Measurements from ENCODE around the gene ATRN.

Gene ATRN

DNA sequence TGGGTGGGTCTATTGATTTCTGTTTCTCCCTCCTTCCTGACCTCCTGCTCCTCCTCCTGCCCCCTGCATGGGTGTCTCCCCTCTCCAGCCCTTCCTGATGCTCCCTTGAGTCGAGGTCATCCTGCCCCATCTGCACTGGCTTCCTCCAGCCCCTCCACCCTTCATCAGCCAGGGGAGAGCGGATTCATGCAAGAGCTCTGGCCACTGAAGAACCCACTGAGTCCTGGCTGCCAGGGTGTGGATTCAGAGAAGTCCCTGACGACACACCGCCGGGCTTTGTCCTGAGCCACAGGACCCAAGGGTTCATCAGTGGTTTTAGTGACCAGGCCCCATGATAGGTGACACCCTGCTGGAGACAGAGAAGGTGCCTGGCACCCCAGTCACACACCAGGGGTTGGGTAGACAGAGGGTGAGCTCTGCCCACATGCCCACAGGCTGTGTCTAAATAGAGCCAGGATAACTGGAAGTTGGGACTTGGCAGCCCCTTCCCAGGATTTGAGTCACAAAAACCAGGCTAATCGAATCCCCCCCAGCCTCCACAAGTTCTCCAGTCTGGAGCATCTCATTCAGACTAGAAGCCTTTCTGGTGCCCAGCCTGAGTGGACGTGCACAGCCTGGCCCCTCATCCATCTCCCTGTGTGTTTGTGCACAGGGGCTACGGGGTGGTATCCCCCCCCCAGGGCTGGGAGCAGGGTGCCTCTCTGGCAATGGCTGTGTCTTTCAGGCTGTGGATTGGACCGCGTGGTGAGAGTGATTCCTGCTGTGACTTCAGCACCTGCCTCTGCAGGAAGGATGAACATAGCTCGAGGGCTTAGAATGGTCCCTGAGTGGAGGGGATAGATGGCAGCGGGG is 191.2 kb downstream of the ATRN start:
- Histone ChIP-seq H4K20me1 (ENCODE audit: insufficient read depth, low read length) (no peaks in the 10 kb centered on the region), H3K27ac (ENCODE audit: low read depth, low read length, poor library complexity, severe bottlenecking) (no peak overlapping the region), H3K4me3 (ENCODE audit: low read depth, low read length, poor library complexity, severe bottlenecking) (no peak overlapping the region), H3K4me1 (ENCODE audit: insufficient read depth, low read length, severe bottlenecking) (no peaks in the 10 kb centered on the region), H3K9me2 (ENCODE audit: low read depth, low read length) (no peaks in the 10 kb centered on the region), H3K79me2 (ENCODE audit: insufficient read depth, low read length) (no peaks in the 10 kb centered on the region), H3K36me3 (ENCODE audit: insufficient read depth, low read length) (no peaks in the 10 kb centered on the region), H3K9ac (ENCODE audit: low read length) (no peak overlapping the region), H2AFZ (ENCODE audit: low read length) (no peak overlapping the region), H3K27me3 (ENCODE audit: insufficient read depth, low read length) (0 out of 2 replicates have a peak, but pooled peaks cover 4% of the 10 kb centered on the region), H3K9me3 (ENCODE audit: low read length) (no peaks in the 10 kb centered on the region), H3F3A (ENCODE audit: insufficient read depth, low read length) (no peaks in the 10 kb centered on the region), H3K4me2 (ENCODE audit: low read length) (no peak overlapping the region)
- TF ChIP-seq, protein P1, sequence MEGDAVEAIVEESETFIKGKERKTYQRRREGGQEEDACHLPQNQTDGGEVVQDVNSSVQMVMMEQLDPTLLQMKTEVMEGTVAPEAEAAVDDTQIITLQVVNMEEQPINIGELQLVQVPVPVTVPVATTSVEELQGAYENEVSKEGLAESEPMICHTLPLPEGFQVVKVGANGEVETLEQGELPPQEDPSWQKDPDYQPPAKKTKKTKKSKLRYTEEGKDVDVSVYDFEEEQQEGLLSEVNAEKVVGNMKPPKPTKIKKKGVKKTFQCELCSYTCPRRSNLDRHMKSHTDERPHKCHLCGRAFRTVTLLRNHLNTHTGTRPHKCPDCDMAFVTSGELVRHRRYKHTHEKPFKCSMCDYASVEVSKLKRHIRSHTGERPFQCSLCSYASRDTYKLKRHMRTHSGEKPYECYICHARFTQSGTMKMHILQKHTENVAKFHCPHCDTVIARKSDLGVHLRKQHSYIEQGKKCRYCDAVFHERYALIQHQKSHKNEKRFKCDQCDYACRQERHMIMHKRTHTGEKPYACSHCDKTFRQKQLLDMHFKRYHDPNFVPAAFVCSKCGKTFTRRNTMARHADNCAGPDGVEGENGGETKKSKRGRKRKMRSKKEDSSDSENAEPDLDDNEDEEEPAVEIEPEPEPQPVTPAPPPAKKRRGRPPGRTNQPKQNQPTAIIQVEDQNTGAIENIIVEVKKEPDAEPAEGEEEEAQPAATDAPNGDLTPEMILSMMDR (IDR thresholded peaks at IDR 0.05; ENCODE audit: low read length): no peak
- TF ChIP-seq EZH2 (IDR thresholded peaks at IDR 0.05; ENCODE audit: borderline replicate concordance, low read length): no peak

DNA sequence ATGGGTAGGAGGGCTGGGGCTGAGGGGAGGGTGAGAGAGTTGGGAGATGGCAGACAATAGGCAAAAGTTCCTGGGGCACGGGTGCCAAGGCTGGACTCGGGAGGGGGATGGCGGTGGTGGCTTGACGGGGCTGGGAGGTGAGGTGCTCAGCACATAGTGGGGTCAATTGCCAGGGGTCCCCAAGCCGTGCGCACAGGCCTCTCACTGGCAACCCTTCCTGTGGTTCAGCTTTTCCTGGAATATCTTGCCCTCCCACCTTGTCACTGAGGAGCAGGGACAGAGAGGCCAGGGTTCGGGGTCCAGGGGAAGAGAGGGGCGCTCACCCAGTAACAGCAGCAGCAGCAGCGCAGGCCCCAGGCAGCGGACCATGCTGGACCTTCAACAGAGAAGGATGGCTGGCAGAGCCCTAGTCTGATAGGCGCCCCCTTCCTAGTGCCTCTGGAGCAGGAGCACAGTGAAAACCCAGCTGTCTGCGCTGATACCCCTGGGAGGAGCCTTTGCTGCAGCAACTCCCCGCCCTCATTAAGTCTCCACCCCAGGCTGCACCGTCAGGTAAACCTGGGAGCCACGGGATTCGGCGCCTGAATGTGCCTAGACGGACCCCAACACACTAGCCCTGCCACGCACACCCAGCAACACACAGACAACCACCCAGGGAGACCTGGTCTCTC is 192.3 kb downstream of the ATRN start, which contains the start of gene GFRA4:
Gene GFRA4 (minus strand): TSS at position 369 of the 671 bp plus-strand sequence. CDS start 0 bp downstream, at position 369.
- Histone ChIP-seq H3K9me2 (ENCODE audit: low read depth, low read length) (no peaks in the 10 kb centered on the region), H3K4me3 (ENCODE audit: low read depth, low read length, poor library complexity, severe bottlenecking) (no peak within 1 kb of the TSS), H3K36me3 (ENCODE audit: insufficient read depth, low read length) (no peaks in the 10 kb centered on the region), H4K20me1 (ENCODE audit: insufficient read depth, low read length) (no peaks in the 10 kb centered on the region), H3K4me1 (ENCODE audit: insufficient read depth, low read length, severe bottlenecking) (no peaks in the 10 kb centered on the region), H3K79me2 (ENCODE audit: insufficient read depth, low read length) (no peaks in the 10 kb centered on the region), H3K9ac (ENCODE audit: low read length) (no peak within 1 kb of the TSS), H3K4me2 (ENCODE audit: low read length) (no peak within 1 kb of the TSS), H3K27ac (ENCODE audit: low read depth, low read length, poor library complexity, severe bottlenecking) (no peak within 1 kb of the TSS), H3K27me3 (ENCODE audit: insufficient read depth, low read length) (0 out of 2 replicates have a peak, but pooled peaks cover 7% of the 10 kb centered on the region), H2AFZ (ENCODE audit: low read length) (no peak within 1 kb of the TSS), H3F3A (ENCODE audit: insufficient read depth, low read length) (no peaks in the 10 kb centered on the region), H3K9me3 (ENCODE audit: low read length) (no peaks in the 10 kb centered on the region)
- TF ChIP-seq EZH2 (IDR thresholded peaks at IDR 0.05; ENCODE audit: borderline replicate concordance, low read length): no peak
- TF ChIP-seq, protein P1 (IDR thresholded peaks at IDR 0.05; ENCODE audit: low read length): no peak

DNA sequence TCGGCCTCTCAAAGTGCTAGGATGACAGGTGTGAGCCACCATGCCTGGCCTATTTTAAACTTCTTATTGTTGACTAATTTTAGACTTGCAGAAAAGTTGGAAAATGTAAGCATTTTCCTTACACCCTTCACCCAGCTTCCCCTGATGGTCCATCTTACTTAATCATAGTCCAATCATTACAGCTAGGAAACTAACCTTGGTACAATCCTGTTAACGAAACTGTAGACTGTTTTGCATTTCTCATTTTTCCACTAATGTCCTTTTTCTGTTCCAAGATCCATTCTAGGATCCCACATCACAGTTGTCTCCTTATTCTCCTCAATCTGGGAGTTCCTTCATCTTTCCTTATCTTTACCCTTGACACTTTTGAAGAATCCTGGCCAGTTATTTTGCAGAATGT is 193.0 kb downstream of the ATRN start:
- no peaks in the 10 kb centered on the region for H3K4me1 ChIP-seq (ENCODE audit: insufficient read depth, low read length, severe bottlenecking)
- H3K9me3 ChIP-seq (ENCODE audit: low read length): no peaks in the 10 kb centered on the region
- H3K9me2 ChIP-seq (ENCODE audit: low read depth, low read length): no peaks in the 10 kb centered on the region
- no peak overlapping the region for H3K4me2 ChIP-seq (ENCODE audit: low read length)
- no peaks in the 10 kb centered on the region for H3K36me3 ChIP-seq (ENCODE audit: insufficient read depth, low read length)
- no peak overlapping the region for H3K9ac ChIP-seq (ENCODE audit: low read length)
- TF ChIP-seq EZH2 (IDR thresholded peaks at IDR 0.05; ENCODE audit: borderline replicate concordance, low read length): no peak
- TF ChIP-seq, protein P1 (IDR thresholded peaks at IDR 0.05; ENCODE audit: low read length): no peak
- H3F3A ChIP-seq (ENCODE audit: insufficient read depth, low read length): no peaks in the 10 kb centered on the region
- no peaks in the 10 kb centered on the region for H3K79me2 ChIP-seq (ENCODE audit: insufficient read depth, low read length)
- 0 out of 2 replicates have a peak, but pooled peaks cover 7% of the 10 kb centered on the region for H3K27me3 ChIP-seq (ENCODE audit: insufficient read depth, low read length)
- H3K27ac ChIP-seq (ENCODE audit: low read depth, low read length, poor library complexity, severe bottlenecking): no peak overlapping the region
- H2AFZ ChIP-seq (ENCODE audit: low read length): no peak overlapping the region
- no peaks in the 10 kb centered on the region for H4K20me1 ChIP-seq (ENCODE audit: insufficient read depth, low read length)
- H3K4me3 ChIP-seq (ENCODE audit: low read depth, low read length, poor library complexity, severe bottlenecking): no peak overlapping the region

Data from OCI-LY1 (cell line).